ENCODE results near the gene EFCC1.
"Not testable (repeated sequence)": the region's sequence is repeated elsewhere in the genome, so short reads cannot be mapped to it uniquely, and the experiment has no call there.

EFCC1 gene

DNA sequence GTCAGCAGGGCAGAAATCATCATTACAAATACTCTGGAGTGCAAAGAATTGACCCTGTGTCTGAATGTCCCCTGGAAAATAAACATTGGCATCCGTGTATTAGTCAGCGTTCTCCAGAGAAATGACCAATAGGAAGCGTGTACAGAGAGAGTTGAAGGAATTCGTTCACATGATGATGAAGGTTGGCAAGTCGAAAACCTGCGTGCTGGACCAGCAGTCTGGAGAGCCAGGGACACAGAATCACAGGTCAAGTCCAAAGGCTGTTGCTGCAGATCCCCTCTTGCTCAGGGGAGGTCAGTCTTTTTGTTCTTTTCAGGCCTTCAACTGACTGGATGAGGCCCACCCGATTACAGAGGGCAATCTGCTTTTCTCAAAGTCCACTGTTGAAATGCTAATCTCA, 76.1 kb downstream of the EFCC1 start:
- DNase-seq (ENCODE audit: low spot score) = no peak

DNA sequence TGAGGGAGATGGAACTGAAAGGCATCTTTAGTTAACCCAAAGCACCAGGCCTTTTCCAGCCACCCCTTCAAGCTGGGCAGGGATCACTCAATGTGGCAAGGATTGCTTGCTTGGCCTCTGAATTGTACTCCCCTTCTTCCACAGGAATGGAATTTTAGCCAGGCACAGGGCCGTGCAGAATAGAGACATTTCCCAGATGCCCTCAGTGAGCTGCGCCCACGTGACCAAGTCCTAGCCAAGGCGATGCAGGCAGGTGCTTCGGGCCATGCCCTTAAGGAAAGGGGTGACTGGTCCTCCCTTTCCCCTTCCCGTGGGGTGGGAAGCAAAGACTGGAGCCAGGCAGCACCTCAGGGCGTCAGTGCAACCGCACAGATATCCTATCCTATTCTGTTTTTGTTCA, 77.4 kb downstream of the EFCC1 start:
- DNase-seq (ENCODE audit: low spot score) = no peak

DNA sequence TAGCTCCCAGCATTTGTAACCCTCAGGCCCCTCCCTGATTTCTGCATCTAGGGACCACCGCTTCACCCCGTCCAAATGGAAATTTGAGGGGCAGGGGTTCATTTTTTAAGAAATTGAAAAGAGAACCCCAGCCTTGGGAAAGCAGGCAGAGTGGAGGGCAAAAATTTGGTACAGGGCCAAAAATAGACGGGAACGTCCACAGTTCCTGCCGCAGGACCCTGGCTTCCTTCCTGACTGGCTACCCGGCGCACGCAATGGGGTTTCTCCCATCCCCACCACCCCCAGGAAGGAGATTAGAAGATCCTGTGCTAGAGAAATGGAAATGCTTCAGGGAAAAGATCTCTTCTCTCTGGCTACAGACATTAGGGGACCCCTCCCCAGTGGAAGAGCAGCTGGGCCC, 80.4 kb downstream of the EFCC1 start:
- DNase-seq (ENCODE audit: low spot score) = no peak

DNA sequence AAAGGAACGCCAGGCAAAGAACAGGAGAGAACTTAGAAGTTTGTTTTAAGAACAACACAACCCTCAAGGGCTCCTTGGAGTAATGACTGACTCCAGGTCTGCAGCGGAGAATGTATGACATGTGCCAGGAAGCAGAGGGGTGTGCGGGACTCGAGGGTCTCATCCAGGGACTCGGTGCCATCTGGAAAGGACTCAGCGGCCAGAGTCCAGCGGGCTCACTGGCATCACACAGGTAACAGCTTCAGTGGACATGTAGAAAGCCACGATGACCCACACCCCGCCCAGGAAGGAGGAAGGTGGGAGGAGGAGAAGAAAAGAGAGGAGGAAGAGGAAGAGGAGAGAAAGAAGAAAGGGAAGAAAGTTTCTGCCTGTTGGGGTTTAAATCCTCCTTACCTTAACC, 80.9 kb downstream of the EFCC1 start:
- DNase-seq (ENCODE audit: low spot score) = no peak

DNA sequence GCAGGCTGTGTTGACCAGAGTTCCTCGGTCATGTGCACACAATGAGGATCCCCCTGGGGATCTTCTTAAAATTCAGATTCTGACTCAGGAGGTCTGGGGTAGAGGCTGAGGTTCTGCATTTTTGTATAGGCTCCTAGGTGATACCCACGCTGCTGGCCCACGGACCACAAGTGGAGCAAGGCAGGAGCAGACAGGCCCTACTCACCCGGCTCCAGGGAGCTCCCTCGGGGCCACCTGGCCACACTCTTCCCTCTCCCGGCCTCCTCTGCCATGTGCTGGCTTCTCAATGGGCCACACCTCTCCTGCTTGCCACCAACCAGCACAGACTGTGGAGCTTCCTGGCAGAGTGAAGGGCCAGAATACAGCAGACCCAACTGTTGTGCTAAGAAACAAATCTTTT, 83.4 kb downstream of the EFCC1 start:
- no peak for DNase-seq (ENCODE audit: low spot score)

DNA sequence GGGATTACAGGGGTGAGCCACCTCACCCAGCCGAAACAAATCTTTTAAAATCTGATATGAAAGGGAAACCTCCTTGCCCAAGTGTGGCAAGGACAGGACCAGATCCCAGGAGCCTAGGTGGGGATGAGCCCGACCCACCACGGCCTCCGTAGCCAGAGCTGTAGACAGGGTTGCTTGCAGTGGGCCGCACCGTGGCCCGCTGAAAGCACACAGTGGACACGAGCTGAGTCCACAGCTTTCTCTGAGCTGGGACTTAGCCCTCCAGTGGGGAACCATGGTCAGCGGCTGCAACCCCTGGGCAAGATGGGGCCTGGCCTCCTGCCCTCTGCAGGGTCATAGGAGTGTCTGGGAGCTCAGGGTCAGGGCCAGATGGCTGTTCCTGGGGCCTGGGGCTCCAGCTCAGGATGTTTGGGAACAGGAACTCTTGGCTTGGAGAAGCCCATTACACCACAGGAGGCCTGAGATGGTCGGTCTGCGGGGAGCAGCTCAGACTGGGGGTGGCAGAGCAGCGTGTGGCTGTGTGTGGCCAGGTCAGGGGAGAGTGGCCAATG, 84.1 kb downstream of the EFCC1 start:
- no peak for DNase-seq (ENCODE audit: low spot score)

DNA sequence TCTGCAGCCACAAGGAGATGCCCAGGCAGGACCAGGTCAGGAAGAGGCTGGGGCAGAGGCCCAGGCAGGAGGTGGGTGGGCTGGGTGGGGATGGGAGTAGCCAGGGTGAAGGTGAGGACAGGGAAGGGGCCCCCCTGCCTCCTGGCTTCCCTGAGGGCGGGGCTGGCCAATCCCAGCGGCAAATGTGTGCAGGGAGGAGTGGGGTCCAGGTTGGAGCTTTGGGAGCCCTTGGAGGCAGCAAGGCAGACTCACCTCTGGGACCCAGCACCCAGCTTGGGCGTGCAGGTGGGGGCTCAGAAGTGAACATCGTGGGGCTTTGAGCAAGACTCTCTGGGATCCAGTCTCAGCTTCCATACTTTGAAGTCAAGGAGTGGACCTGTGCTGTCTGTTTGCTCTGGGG, 84.7 kb downstream of the EFCC1 start:
- no peak for DNase-seq (ENCODE audit: low spot score)

DNA sequence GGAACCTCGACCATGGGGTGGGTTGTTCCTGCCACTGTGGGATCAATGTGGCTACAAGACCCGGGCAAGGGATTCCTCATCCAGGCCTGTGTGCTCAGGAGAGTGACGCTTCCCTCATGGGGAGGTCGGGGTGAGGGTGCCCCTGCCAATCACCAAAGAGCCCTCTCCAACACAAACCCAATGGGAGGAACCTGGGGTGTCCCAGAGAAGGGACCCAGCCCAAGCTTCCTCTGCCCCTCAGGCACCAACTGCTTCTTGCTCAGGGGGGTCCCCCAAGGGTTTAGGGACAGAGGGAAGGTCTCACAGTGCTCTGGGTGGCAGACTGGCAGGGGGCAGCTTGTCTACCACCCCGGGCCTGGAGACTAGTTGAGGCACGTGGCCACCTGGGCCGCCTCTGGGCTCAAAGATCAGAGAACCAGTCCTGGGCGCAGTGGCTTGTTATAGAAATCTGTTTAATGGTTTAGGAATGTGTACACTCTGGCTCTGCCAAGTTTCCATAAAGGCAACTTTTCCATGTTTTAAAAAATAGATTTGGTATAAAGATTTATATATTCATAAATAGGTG, 86.1 kb downstream of the EFCC1 start:
- DNase-seq (ENCODE audit: low spot score) = no peak

DNA sequence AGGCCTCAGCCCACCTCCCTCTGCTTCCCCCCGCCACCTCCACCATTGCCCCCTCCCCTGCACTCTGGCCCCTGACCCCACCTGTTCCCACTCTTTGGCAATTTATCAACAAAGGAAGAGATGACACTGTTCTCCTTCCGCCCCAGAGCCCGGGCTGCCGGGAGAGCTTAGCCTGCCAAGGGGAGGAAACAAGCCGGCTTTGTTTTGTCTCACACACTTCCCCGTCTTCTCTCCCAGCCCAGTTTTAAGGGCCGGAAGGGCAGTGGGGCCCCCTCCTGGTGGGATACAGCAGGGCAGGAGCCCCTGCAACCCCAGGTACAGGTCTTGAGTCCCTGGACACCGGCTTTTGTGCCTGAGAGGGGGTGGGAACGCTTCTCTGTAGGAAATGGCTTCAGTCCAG, 86.8 kb downstream of the EFCC1 start:
- not testable (repeated sequence) for DNase-seq (ENCODE audit: low spot score)

DNA sequence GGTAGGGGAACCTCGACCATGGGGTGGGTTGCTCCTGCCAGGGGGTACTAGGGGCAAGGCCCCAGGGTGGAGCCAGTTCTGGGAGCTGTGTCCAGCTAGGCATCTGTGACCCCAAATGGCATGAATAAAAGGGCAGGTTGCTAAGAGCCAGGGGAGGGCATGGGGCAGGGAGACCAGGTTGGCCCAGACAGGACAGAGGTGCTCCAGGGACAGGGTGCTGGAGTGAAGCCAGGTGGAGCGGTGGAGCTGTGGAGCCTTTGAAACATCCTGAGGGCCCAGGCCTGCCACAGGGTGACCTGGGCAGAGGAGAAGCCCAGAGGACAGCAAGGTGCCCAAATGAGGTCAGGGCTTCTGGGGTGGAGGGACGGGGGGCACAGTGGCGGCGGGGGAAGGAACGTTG, 87.2 kb downstream of the EFCC1 start:
- not testable (repeated sequence) for DNase-seq (ENCODE audit: low spot score)

Data from SK-N-DZ (cell line).